Neural cell (in vitro differentiated cells): ENCODE measurements around the gene DOCK9. TPM values are rescaled to one million over a fixed set of nuclear protein-coding genes. Genes with fewer than 3 reads are reported as not detected.

ENCODE experiments used
- H2AFZ ChIP-seq: fragments of 200-600, 300-800 bp; sonication (generic), shearing (Covaris generic); 2 replicates; pipeline ENCODE4 v1.6.0; 2014; ENCODE audit warnings: low read depth, mild to moderate bottlenecking, antibody characterized with exemption, low read length, moderate library complexity
- H3F3A ChIP-seq: fragments of 200-600 bp; shearing (Covaris generic); 2 replicates; pipeline ENCODE4 v1.6.1; 2016; ENCODE audit warnings: mild to moderate bottlenecking, moderate library complexity, mixed read lengths, antibody characterized with exemption, low read length; ENCODE audit not compliant: insufficient read depth, poor library complexity, severe bottlenecking
- H3K27ac ChIP-seq: fragments of 200-600, 300-800 bp; sonication (generic), shearing (Covaris generic); 2 replicates; pipeline ENCODE4 v1.5.1; 2014; ENCODE audit warnings: mild to moderate bottlenecking, low read length, moderate library complexity
- H3K27me3 ChIP-seq: fragments of 300-800, 200-600 bp; sonication (generic), shearing (Covaris generic); 2 replicates; pipeline ENCODE4 v1.6.0; 2014; ENCODE audit warnings: mild to moderate bottlenecking, low read depth, low read length, moderate library complexity; ENCODE audit not compliant: insufficient read depth
- H3K36me3 ChIP-seq: fragments of 300-800, 200-600 bp; sonication (generic), shearing (Covaris generic); 2 replicates; pipeline ENCODE4 v1.5.1; 2014; ENCODE audit warnings: mild to moderate bottlenecking, antibody characterized with exemption, low read length, moderate library complexity; ENCODE audit not compliant: insufficient read depth
- H3K4me2 ChIP-seq: fragments of 300-800, 200-600 bp; sonication (generic), shearing (Covaris generic); 2 replicates; pipeline ENCODE4 v1.6.0; 2014; ENCODE audit warnings: mild to moderate bottlenecking, low read length
- H3K4me3 ChIP-seq: fragments of 300-800, 200-600 bp; sonication (generic), shearing (Covaris generic); 2 replicates; pipeline ENCODE4 v1.5.1; 2014; ENCODE audit warnings: mild to moderate bottlenecking, low read length, moderate library complexity
- H3K79me2 ChIP-seq: fragments of 200-600 bp; shearing (Covaris generic); replicated peaks from 2 replicates; pipeline ENCODE4 v1.6.0; 2014; ENCODE audit warnings: mild to moderate bottlenecking, low read length, moderate library complexity; ENCODE audit not compliant: insufficient read depth
- H3K9ac ChIP-seq: fragments of 300-800, 200-600 bp; sonication (generic), shearing (Covaris generic); 2 replicates; pipeline ENCODE4 v1.6.1; 2016; ENCODE audit warnings: mild to moderate bottlenecking, low read length, mixed read lengths
- H3K9me2 ChIP-seq: fragments of 200-600 bp; shearing (Covaris generic); 2 replicates; pipeline ENCODE4 v1.6.1; 2016; ENCODE audit warnings: mild to moderate bottlenecking, low read length, mixed read lengths; ENCODE audit not compliant: insufficient read depth
- H3K9me3 ChIP-seq: fragments of 200-600, 300-800 bp; sonication (generic), shearing (Covaris generic); 2 replicates; pipeline ENCODE4 v1.6.1; 2016; ENCODE audit warnings: mild to moderate bottlenecking, mixed run types, low read length, moderate library complexity, mixed read lengths
- H4K20me1 ChIP-seq: fragments of 200-600 bp; shearing (Covaris generic); 2 replicates; pipeline ENCODE4 v1.6.1; 2016; ENCODE audit warnings: mild to moderate bottlenecking, mixed run types; ENCODE audit not compliant: insufficient read depth
- EP300 ChIP-seq: fragments of 450-650 bp; conservative IDR thresholded peaks from 2 replicates; pipeline ENCODE4 v1.6.1; 2014; ENCODE audit warnings: antibody characterized with exemption, mild to moderate bottlenecking, moderate library complexity; ENCODE audit not compliant: poor library complexity, severe bottlenecking
- EZH2 ChIP-seq: fragments of 200-600, 300-800 bp; shearing (Covaris generic), sonication (generic); IDR thresholded peaks from 2 replicates; pipeline ENCODE4 v1.6.1; 2014; ENCODE audit warnings: antibody characterized with exemption, low read length, borderline replicate concordance, mild to moderate bottlenecking; ENCODE audit not compliant: insufficient read depth, poor library complexity, severe bottlenecking
- MXI1 ChIP-seq: fragments of 450-650 bp; conservative IDR thresholded peaks from 2 replicates; pipeline ENCODE4 v1.6.1; 2014; ENCODE audit warnings: antibody characterized with exemption, mild to moderate bottlenecking; ENCODE audit not compliant: poor library complexity, severe bottlenecking
- POLR2AphosphoS5 ChIP-seq: IDR thresholded peaks from 2 replicates; pipeline ENCODE4 v1.6.1; 2012
- RAD21 ChIP-seq: fragments of 450-650 bp; conservative IDR thresholded peaks from 2 replicates; pipeline ENCODE4 v1.6.1; 2014; ENCODE audit warnings: antibody characterized with exemption, mild to moderate bottlenecking, moderate library complexity
- SMC3 ChIP-seq: fragments of 450-650 bp; conservative IDR thresholded peaks from 2 replicates; pipeline ENCODE4 v1.6.1; 2014; ENCODE audit warnings: antibody characterized with exemption, mild to moderate bottlenecking, moderate library complexity; ENCODE audit not compliant: poor library complexity
- TAF1 ChIP-seq: IDR thresholded peaks from 2 replicates; pipeline ENCODE4 v1.6.1; 2012; ENCODE audit warnings: low read depth
- polyA plus RNA-seq: library from polyadenylated mRNA; depleted of rRNA; stranded (reverse); fragments of >200 nt; gene quantifications from 2 replicates; pipeline ENCODE4 v1.2.3, GENCODE V29; 2014
- TF ChIP-seq, protein P1 (sequence below): fragments of 450-650 bp; IDR thresholded peaks from 2 replicates; pipeline ENCODE4 v1.5.1; 2014; ENCODE audit warnings: antibody characterized with exemption, mild to moderate bottlenecking, moderate library complexity; ENCODE audit not compliant: poor library complexity, severe bottlenecking
- TF ChIP-seq, protein P2 (sequence below): IDR thresholded peaks from 2 replicates; pipeline ENCODE4 v1.6.1; 2012; ENCODE audit warnings: borderline replicate concordance

Gene DOCK9
- polyA plus RNA-seq, 1 donor from 2014 or later = 11.4 TPM

DNA sequence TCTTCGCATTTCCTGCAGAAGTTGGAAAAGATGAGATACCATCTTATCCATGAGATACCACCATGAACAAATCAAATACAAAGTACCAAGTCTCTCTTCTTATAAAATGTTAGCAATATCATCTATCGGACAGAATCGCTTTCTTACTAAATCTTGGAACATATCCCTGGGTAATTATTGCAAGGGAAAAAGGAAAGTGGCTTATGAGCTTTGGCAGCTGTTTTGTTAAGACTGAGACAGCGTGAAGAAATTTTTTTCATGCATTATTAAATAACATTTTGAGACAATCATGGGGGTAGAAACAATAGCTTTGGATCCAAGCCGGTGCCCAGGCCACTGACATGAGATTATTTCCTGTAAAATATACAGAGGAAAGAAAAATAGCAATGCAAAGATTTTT is 84.5 kb downstream of the DOCK9 start:
- Histone ChIP-seq H3K36me3 (no peaks in the 10 kb centered on the region), H3K4me3 (no peak overlapping the region), H2AFZ (no peak overlapping the region), H4K20me1 (no peaks in the 10 kb centered on the region), H3K27ac (no peak overlapping the region), H3K79me2 (no peaks in the 10 kb centered on the region), H3K9ac (no peak overlapping the region), H3K9me2 (no peaks in the 10 kb centered on the region), H3K9me3 (no peaks in the 10 kb centered on the region), H3K27me3 (no peaks in the 10 kb centered on the region), H3F3A (no peaks in the 10 kb centered on the region), H3K4me2 (no peak overlapping the region)
- TF ChIP-seq, protein P1, sequence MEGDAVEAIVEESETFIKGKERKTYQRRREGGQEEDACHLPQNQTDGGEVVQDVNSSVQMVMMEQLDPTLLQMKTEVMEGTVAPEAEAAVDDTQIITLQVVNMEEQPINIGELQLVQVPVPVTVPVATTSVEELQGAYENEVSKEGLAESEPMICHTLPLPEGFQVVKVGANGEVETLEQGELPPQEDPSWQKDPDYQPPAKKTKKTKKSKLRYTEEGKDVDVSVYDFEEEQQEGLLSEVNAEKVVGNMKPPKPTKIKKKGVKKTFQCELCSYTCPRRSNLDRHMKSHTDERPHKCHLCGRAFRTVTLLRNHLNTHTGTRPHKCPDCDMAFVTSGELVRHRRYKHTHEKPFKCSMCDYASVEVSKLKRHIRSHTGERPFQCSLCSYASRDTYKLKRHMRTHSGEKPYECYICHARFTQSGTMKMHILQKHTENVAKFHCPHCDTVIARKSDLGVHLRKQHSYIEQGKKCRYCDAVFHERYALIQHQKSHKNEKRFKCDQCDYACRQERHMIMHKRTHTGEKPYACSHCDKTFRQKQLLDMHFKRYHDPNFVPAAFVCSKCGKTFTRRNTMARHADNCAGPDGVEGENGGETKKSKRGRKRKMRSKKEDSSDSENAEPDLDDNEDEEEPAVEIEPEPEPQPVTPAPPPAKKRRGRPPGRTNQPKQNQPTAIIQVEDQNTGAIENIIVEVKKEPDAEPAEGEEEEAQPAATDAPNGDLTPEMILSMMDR = no peak
- TF ChIP-seq, protein P2, sequence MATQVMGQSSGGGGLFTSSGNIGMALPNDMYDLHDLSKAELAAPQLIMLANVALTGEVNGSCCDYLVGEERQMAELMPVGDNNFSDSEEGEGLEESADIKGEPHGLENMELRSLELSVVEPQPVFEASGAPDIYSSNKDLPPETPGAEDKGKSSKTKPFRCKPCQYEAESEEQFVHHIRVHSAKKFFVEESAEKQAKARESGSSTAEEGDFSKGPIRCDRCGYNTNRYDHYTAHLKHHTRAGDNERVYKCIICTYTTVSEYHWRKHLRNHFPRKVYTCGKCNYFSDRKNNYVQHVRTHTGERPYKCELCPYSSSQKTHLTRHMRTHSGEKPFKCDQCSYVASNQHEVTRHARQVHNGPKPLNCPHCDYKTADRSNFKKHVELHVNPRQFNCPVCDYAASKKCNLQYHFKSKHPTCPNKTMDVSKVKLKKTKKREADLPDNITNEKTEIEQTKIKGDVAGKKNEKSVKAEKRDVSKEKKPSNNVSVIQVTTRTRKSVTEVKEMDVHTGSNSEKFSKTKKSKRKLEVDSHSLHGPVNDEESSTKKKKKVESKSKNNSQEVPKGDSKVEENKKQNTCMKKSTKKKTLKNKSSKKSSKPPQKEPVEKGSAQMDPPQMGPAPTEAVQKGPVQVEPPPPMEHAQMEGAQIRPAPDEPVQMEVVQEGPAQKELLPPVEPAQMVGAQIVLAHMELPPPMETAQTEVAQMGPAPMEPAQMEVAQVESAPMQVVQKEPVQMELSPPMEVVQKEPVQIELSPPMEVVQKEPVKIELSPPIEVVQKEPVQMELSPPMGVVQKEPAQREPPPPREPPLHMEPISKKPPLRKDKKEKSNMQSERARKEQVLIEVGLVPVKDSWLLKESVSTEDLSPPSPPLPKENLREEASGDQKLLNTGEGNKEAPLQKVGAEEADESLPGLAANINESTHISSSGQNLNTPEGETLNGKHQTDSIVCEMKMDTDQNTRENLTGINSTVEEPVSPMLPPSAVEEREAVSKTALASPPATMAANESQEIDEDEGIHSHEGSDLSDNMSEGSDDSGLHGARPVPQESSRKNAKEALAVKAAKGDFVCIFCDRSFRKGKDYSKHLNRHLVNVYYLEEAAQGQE = no peak
- TF ChIP-seq POLR2AphosphoS5 (no peak), EP300 (no peak), RAD21 (no peak), EZH2 (no peak), SMC3 (no peak), TAF1 (no peak), MXI1 (no peak)

DNA sequence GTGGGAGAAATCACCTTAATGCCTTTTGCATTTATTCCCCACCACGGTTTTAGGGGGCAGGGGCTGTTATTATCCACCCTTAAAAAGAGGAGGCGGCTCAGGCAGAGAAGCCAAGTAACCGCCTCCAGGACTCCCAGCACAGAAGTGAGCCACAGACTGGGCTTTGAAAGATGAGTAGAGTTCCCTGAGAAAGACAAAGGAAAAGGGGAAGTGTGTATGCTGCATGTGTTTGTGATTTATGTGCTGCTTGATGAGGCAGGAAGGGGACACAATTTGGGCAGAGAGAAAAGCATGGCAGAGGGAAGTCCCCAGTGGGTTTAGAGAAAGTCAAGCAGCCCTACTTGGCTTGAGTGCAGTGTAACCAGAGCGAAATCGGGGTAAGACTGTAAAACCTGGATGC is 85.0 kb downstream of the DOCK9 start:
- Histone ChIP-seq H4K20me1 (no peaks in the 10 kb centered on the region), H2AFZ (no peak overlapping the region), H3F3A (no peaks in the 10 kb centered on the region), H3K79me2 (no peaks in the 10 kb centered on the region), H3K9me3 (no peaks in the 10 kb centered on the region), H3K27ac (no peak overlapping the region), H3K4me3 (no peak overlapping the region), H3K9me2 (no peaks in the 10 kb centered on the region), H3K36me3 (no peaks in the 10 kb centered on the region), H3K27me3 (no peaks in the 10 kb centered on the region), H3K4me2 (no peak overlapping the region), H3K9ac (no peak overlapping the region)
- TF ChIP-seq EZH2 (no peak), TAF1 (no peak), EP300 (no peak), RAD21 (no peak), POLR2AphosphoS5 (no peak), MXI1 (no peak), SMC3 (no peak)
- TF ChIP-seq, protein P1 = no peak
- TF ChIP-seq, protein P2 = no peak
